WTC11 (cell line): Measurements from ENCODE around the gene SLC25A21. TPM values are rescaled to one million over a fixed set of nuclear protein-coding genes. Genes with fewer than 3 reads are reported as not detected.

Experiments
- ATAC-seq: fragments of 200-7000 bp; cut with Tn5 transposase; 2 replicates; pipeline ENCODE4 v1.10.0; 2021; ENCODE audit warnings: mild to moderate bottlenecking, moderate library complexity
- CTCF ChIA-PET: fragments of 300-600 bp; sonication (Branson Sonifier 250); formaldehyde crosslinking; loops from one replicate; lab custom pipeline; 2021; ENCODE audit warnings: antibody characterized with exemption; lab: Charles Lee
- POLR2A ChIA-PET: fragments of 350-600 bp; sonication (Branson Sonifier 250); formaldehyde crosslinking; loops from one replicate; lab custom pipeline; 2021; ENCODE audit warnings: antibody characterized with exemption; lab: Charles Lee
- DNase-seq: peaks from one replicate; pipeline ENCODE4 v3.0.0; 2021; ENCODE audit warnings: low spot score
- H3K27ac Mint-ChIP-seq: 2 replicates; pipeline ENCODE4 v1.8.0; 2021; ENCODE audit warnings: mixed read lengths
- H3K27me3 Mint-ChIP-seq: 2 replicates; pipeline ENCODE4 v1.8.0; 2021; ENCODE audit warnings: low read depth, mild to moderate bottlenecking, moderate library complexity, mixed read lengths
- H3K36me3 Mint-ChIP-seq: 2 replicates; pipeline ENCODE4 v1.8.0; 2021; ENCODE audit warnings: mixed read lengths
- H3K4me1 Mint-ChIP-seq: 2 replicates; pipeline ENCODE4 v1.8.0; 2022; ENCODE audit warnings: mixed read lengths
- H3K4me3 Mint-ChIP-seq: 2 replicates; pipeline ENCODE4 v1.8.0; 2021; ENCODE audit warnings: mild to moderate bottlenecking, moderate library complexity, mixed read lengths
- H3K9me3 Mint-ChIP-seq: 2 replicates; pipeline ENCODE4 v1.8.0; 2021; ENCODE audit warnings: mixed read lengths
- ATF1 ChIP-seq: sonication (generic); formaldehyde crosslinking; IDR thresholded peaks from 2 replicates; pipeline ENCODE4 v1.8.1; 2023; ENCODE audit warnings: mild to moderate bottlenecking, moderate library complexity, missing genetic modification reagents
- ATF3 ChIP-seq: sonication (generic); formaldehyde crosslinking; conservative IDR thresholded peaks from 2 replicates; pipeline ENCODE4 v1.8.1; 2022; ENCODE audit warnings: mild to moderate bottlenecking, missing genetic modification reagents
- CDX4 ChIP-seq: fragments of 250-450 bp; sonication (Bioruptor Pico); IDR thresholded peaks from 2 replicates; pipeline ENCODE4 v1.9.0; 2021; ENCODE audit warnings: moderate library complexity, mild to moderate bottlenecking, inconsistent platforms, borderline replicate concordance
- E2F4 ChIP-seq: sonication (generic); formaldehyde crosslinking; IDR thresholded peaks from 2 replicates; pipeline ENCODE4 v1.8.1; 2022; ENCODE audit warnings: low read depth, mild to moderate bottlenecking, moderate library complexity, missing genetic modification reagents, borderline replicate concordance
- ESRRA ChIP-seq: sonication (generic); formaldehyde crosslinking; IDR thresholded peaks from 2 replicates; pipeline ENCODE4 v1.8.1; 2022; ENCODE audit warnings: mild to moderate bottlenecking, missing genetic modification reagents, borderline replicate concordance
- FOXP1 ChIP-seq: sonication (generic); formaldehyde crosslinking; IDR thresholded peaks from 2 replicates; pipeline ENCODE4 v1.8.0; 2022; ENCODE audit warnings: missing genetic modification reagents, mild to moderate bottlenecking, moderate library complexity, borderline replicate concordance
- GTF2I ChIP-seq: fragments of 250-450 bp; sonication (Bioruptor Pico); conservative IDR thresholded peaks from 2 replicates; pipeline ENCODE4 v1.4.0; 2021; ENCODE audit warnings: mild to moderate bottlenecking
- IRF2 ChIP-seq: sonication (generic); formaldehyde crosslinking; IDR thresholded peaks from 2 replicates; pipeline ENCODE4 v1.8.0; 2022; ENCODE audit warnings: low read depth, missing genetic modification reagents, borderline replicate concordance
- JAZF1 ChIP-seq: fragments of 250-450 bp; sonication (Bioruptor Pico); IDR thresholded peaks from 2 replicates; pipeline ENCODE4 v1.9.0; 2021; ENCODE audit warnings: moderate library complexity, mild to moderate bottlenecking, inconsistent platforms
- NFE2L1 ChIP-seq: sonication (generic); formaldehyde crosslinking; IDR thresholded peaks from 2 replicates; pipeline ENCODE4 v1.8.1; 2023; ENCODE audit warnings: missing genetic modification reagents
- NFYB ChIP-seq: sonication (generic); formaldehyde crosslinking; conservative IDR thresholded peaks from 2 replicates; pipeline ENCODE4 v1.8.0; 2022; ENCODE audit warnings: low read depth, missing genetic modification reagents
- NR2C2 ChIP-seq: sonication (generic); formaldehyde crosslinking; IDR thresholded peaks from 2 replicates; pipeline ENCODE4 v1.8.0; 2022; ENCODE audit warnings: mild to moderate bottlenecking, missing genetic modification reagents
- USF1 ChIP-seq: sonication (generic); formaldehyde crosslinking; IDR thresholded peaks from 2 replicates; pipeline ENCODE4 v1.8.0; 2022; ENCODE audit warnings: mild to moderate bottlenecking, missing genetic modification reagents
- ZMAT4 ChIP-seq: fragments of 250-450 bp; sonication (Bioruptor Pico); IDR thresholded peaks from 2 replicates; pipeline ENCODE4 v1.9.0; 2021; ENCODE audit warnings: mild to moderate bottlenecking
- ZNF138 ChIP-seq: sonication (generic); formaldehyde crosslinking; conservative IDR thresholded peaks from 2 replicates; pipeline ENCODE4 v1.8.1; 2022; ENCODE audit warnings: mild to moderate bottlenecking, moderate library complexity, missing genetic modification reagents
- ZNF232 ChIP-seq: sonication (generic); formaldehyde crosslinking; IDR thresholded peaks from 2 replicates; pipeline ENCODE4 v1.8.0; 2022; ENCODE audit warnings: mild to moderate bottlenecking, missing genetic modification reagents
- ZSCAN18 ChIP-seq: fragments of 250-450 bp; sonication (Bioruptor Pico); IDR thresholded peaks from 2 replicates; pipeline ENCODE4 v2.1.2; 2022; ENCODE audit warnings: mild to moderate bottlenecking, moderate library complexity
- total RNA-seq: library from RNA; stranded (reverse); gene quantifications from 3 replicates; pipeline ENCODE4 v1.2.3, GENCODE V29; 2021

The SLC25A21 gene
- total RNA-seq, 1 experiment from 2014 or later: 8.2 TPM

GRCh38 chr14:36996857-36997590 lies 175.4 kb downstream of the SLC25A21 start:
- Mint-ChIP-seq H3K27ac (no peak overlapping the region), H3K36me3 (no peaks in the 10 kb centered on the region), H3K27me3 (no peaks in the 10 kb centered on the region), H3K9me3 (no peaks in the 10 kb centered on the region), H3K4me1 (no peaks in the 10 kb centered on the region), H3K4me3 (no peak overlapping the region)
- ATAC-seq (no peak), DNase-seq (no peak)
- TF ChIP-seq CDX4: no peak
- TF ChIP-seq ESRRA (CRISPR knock-in tag): no peak
- no peak for TF ChIP-seq USF1
- no peak for TF ChIP-seq NFE2L1 (CRISPR knock-in tag)
- no peak for TF ChIP-seq IRF2
- ChIA-PET CTCF (no interaction called here), POLR2A (no interaction called here)

- H3K4me3 Mint-ChIP-seq: no peak overlapping the region
- H3K9me3 Mint-ChIP-seq: no peaks in the 10 kb centered on the region
- no peaks in the 10 kb centered on the region for H3K27me3 Mint-ChIP-seq
- ChIA-PET CTCF (interaction anchor here (0.9 to 1.1 kb wide), 2 partner anchors 54 to 348 kb away, joined by 3 read pairs; no protein-coding TSS in a partner anchor), POLR2A (no interaction called here)
- TF ChIP-seq NFYB (CRISPR knock-in tag): no peak
- TF ChIP-seq E2F4 (CRISPR knock-in tag): no peak
- TF ChIP-seq USF1: no peak
- TF ChIP-seq ZNF232 (CRISPR knock-in tag): no peak
- TF ChIP-seq ZMAT4 (CRISPR knock-in tag): no peak
- TF ChIP-seq ATF3 (CRISPR knock-in tag): no peak
- no peak for TF ChIP-seq CDX4
- no peak for TF ChIP-seq ATF1 (CRISPR knock-in tag)
- no peak for TF ChIP-seq ZSCAN18
- TF ChIP-seq ZNF138: no peak
- no peak for TF ChIP-seq GTF2I (CRISPR knock-in tag)
- TF ChIP-seq NR2C2 (CRISPR knock-in tag): no peak
- no peak for TF ChIP-seq FOXP1 (CRISPR knock-in tag)
- TF ChIP-seq JAZF1 (CRISPR knock-in tag): no peak
- TF ChIP-seq, all 79 proteins: peak for 0
- H3K36me3 Mint-ChIP-seq: no peaks in the 10 kb centered on the region
- no peaks in the 10 kb centered on the region for H3K4me1 Mint-ChIP-seq
- no peak for ATAC-seq
- H3K27ac Mint-ChIP-seq: no peak overlapping the region
- DNase-seq: no peak
Measured at GRCh38 chr14:36996133-36996856, 176.1 kb downstream of the SLC25A21 start.
